H1 (cell line): Measurements from ENCODE around the gene HID1.

Experiments used
- BCL11A ChIP-seq, 2 experiments: IDR thresholded peaks; one replicate each; pipeline ENCODE4 v1.6.1; 2011; ENCODE audit warnings: low read depth in 2 of 2, low read length in 2 of 2, mild to moderate bottlenecking in 2 of 2
- BRCA1 ChIP-seq: IDR thresholded peaks from 2 replicates; pipeline ENCODE4 v1.6.1; 2012; ENCODE audit warnings: low read depth, low read length, improper control_type of control experiment
- CHD1 ChIP-seq: IDR thresholded peaks from 2 replicates; pipeline ENCODE4 v1.6.1; 2012; ENCODE audit warnings: low read depth, low read length, improper control_type of control experiment
- CTCF ChIP-seq, 3 experiments: IDR thresholded peaks; 1 replicate in 2 of 3; 2 replicates in 1 of 3; pipeline versions ENCODE4 v1.5.1 to v1.6.1; 2011; ENCODE audit warnings: low read length in 3 of 3, mild to moderate bottlenecking in 3 of 3, inconsistent platforms in 2 of 3, low read depth in 1 of 3, moderate library complexity in 1 of 3; ENCODE audit not compliant: insufficient read depth in 1 of 3; ENCODE audit errors: control extremely low read depth in 1 of 3
- GABPA ChIP-seq: IDR thresholded peaks from 2 replicates; pipeline ENCODE4 v1.6.1; 2011; ENCODE audit warnings: mild to moderate bottlenecking, low read length, moderate library complexity, borderline replicate concordance; ENCODE audit not compliant: insufficient read depth
- HDAC2 ChIP-seq, 2 experiments: fragments of 300-600 bp in 1 of 2; sonication (generic) in 1 of 2; IDR thresholded peaks; 2 replicates each; pipeline ENCODE4 v1.6.1; 2011 to 2012; ENCODE audit warnings: low read depth in 2 of 2, low read length in 2 of 2, mild to moderate bottlenecking in 2 of 2, moderate library complexity in 2 of 2, borderline replicate concordance in 1 of 2, inconsistent platforms in 1 of 2
- JUND ChIP-seq: IDR thresholded peaks from 2 replicates; pipeline ENCODE4 v1.6.1; 2011; ENCODE audit warnings: mild to moderate bottlenecking, improper control_type of control experiment, low read length
- POLR2A ChIP-seq, 2 experiments: IDR thresholded peaks; 1 replicate in 1 of 2; 2 replicates in 1 of 2; pipeline ENCODE4 v1.6.1; 2011; ENCODE audit warnings: low read depth in 2 of 2, low read length in 2 of 2, mild to moderate bottlenecking in 2 of 2; ENCODE audit errors: control extremely low read depth in 1 of 2
- POLR2AphosphoS5 ChIP-seq: IDR thresholded peaks from 2 replicates; pipeline ENCODE4 v1.6.1; 2011; ENCODE audit warnings: low read depth, low read length
- RAD21 ChIP-seq, 2 experiments: IDR thresholded peaks in 1 of 2; conservative IDR thresholded peaks in 1 of 2; 2 replicates each; pipeline ENCODE4 v1.6.1; 2011; ENCODE audit warnings: low read depth in 2 of 2, low read length in 2 of 2, improper control_type of control experiment in 1 of 2, inconsistent platforms in 1 of 2, mild to moderate bottlenecking in 1 of 2, moderate library complexity in 1 of 2
- RXRA ChIP-seq: IDR thresholded peaks from 2 replicates; pipeline ENCODE4 v1.6.1; 2011; ENCODE audit warnings: low read depth, mild to moderate bottlenecking, low read length, moderate library complexity; ENCODE audit not compliant: insufficient read depth
- SP1 ChIP-seq: IDR thresholded peaks from 2 replicates; pipeline ENCODE4 v1.6.1; 2011; ENCODE audit warnings: low read depth, low read length

- TF ChIP-seq GABPA: no peak
- no peak for TF ChIP-seq CTCF (IDR thresholded peaks at IDR 0.05; ENCODE audit: control extremely low read depth in 1 of 3, insufficient read depth in 1 of 3, low read depth in 1 of 3, low read length in 3 of 3)
- TF ChIP-seq BCL11A (IDR thresholded peaks at IDR 0.05; ENCODE audit: low read depth in 2 of 2, low read length in 2 of 2): no peak
- TF ChIP-seq RXRA: no peak
- no peak for TF ChIP-seq POLR2AphosphoS5
- no peak for TF ChIP-seq CHD1
- TF ChIP-seq POLR2A (IDR thresholded peaks at IDR 0.05; ENCODE audit: control extremely low read depth in 1 of 2, low read depth in 2 of 2, low read length in 2 of 2): no peak
- TF ChIP-seq JUND: no peak
- no peak for TF ChIP-seq BRCA1
- no peak for TF ChIP-seq HDAC2 (IDR thresholded peaks at IDR 0.05; ENCODE audit: borderline replicate concordance in 1 of 2, low read depth in 2 of 2, low read length in 2 of 2)
- TF ChIP-seq RAD21 (IDR thresholded peaks at IDR 0.05 in 1 of 2, conservative IDR thresholded peaks at IDR 0.05 in 1 of 2; ENCODE audit: low read depth in 2 of 2, low read length in 2 of 2): no peak
- no peak for TF ChIP-seq SP1
Measured at GRCh38 chr17:74939534-74939933, 33.0 kb downstream of the HID1 start.
